Kidney epithelial cell (primary cell): ENCODE measurements around the gene SUPT20HL2. TPM values are rescaled to one million over a fixed set of nuclear protein-coding genes. Genes with fewer than 3 reads are reported as not detected.

Source experiments
- DNase-seq: peaks from one replicate; pipeline ENCODE4 v3.0.0-alpha.2; 2010; ENCODE audit warnings: low read depth
- H3K27me3 ChIP-seq: 2 replicates; pipeline ENCODE4 v1.6.0; 2011; ENCODE audit warnings: low read length; ENCODE audit not compliant: control insufficient read depth, insufficient read depth
- H3K36me3 ChIP-seq: 2 replicates; pipeline ENCODE4 v1.5.1; 2011; ENCODE audit warnings: low read length; ENCODE audit not compliant: control insufficient read depth, insufficient read depth
- H3K4me3 ChIP-seq: 2 replicates; pipeline ENCODE4 v1.5.1; 2011; ENCODE audit warnings: low read depth, mild to moderate bottlenecking, control low read depth, low read length
- CTCF ChIP-seq: IDR thresholded peaks from 2 replicates; pipeline ENCODE4 v1.5.1; 2011; ENCODE audit warnings: mild to moderate bottlenecking, moderate library complexity, low read length, control low read depth, inconsistent platforms; ENCODE audit not compliant: insufficient read depth, poor library complexity, severe bottlenecking
- total RNA-seq: library from RNA; depleted of rRNA; stranded (reverse); fragments of >200 nt; gene quantifications from 2 replicates; pipeline ENCODE4 v1.2.3, GENCODE V29; 2015

SUPT20HL2 gene
- total RNA-seq, 1 donor from 2014 or later, result not detected

- Histone ChIP-seq H3K36me3 (no peaks in the 10 kb centered on the region), H3K27me3 (no peaks in the 10 kb centered on the region), H3K4me3 (no peak overlapping the region)
- no peak for DNase-seq
- no peak for TF ChIP-seq CTCF
These were observed 12.1 kb downstream of the SUPT20HL2 start for GRCh38 chrX:24301806-24302205.

GRCh38 chrX:24301060-24301459 lies 12.8 kb downstream of the SUPT20HL2 start:
- H3K4me3 ChIP-seq, result no peak overlapping the region
- no peaks in the 10 kb centered on the region for H3K36me3 ChIP-seq
- DNase-seq, result no peak
- TF ChIP-seq CTCF, result no peak
- H3K27me3 ChIP-seq, result no peaks in the 10 kb centered on the region

- no peak for DNase-seq
- H3K27me3 ChIP-seq, result no peaks in the 10 kb centered on the region
- H3K4me3 ChIP-seq, result no peak overlapping the region
- H3K36me3 ChIP-seq, result no peaks in the 10 kb centered on the region
- no peak for TF ChIP-seq CTCF
These were observed 15.7 kb downstream of the SUPT20HL2 start for GRCh38 chrX:24298191-24298590.

GRCh38 chrX:24294619-24295018 lies 19.2 kb downstream of the SUPT20HL2 start:
- H3K4me3 ChIP-seq, result no peak overlapping the region
- no peaks in the 10 kb centered on the region for H3K36me3 ChIP-seq
- H3K27me3 ChIP-seq, result no peaks in the 10 kb centered on the region
- no peak for DNase-seq
- TF ChIP-seq CTCF, result no peak

- H3K27me3 ChIP-seq, result no peaks in the 10 kb centered on the region
- no peak overlapping the region for H3K4me3 ChIP-seq
- TF ChIP-seq CTCF, result no peak
- no peaks in the 10 kb centered on the region for H3K36me3 ChIP-seq
- DNase-seq, result no peak
These were observed 20.5 kb downstream of the SUPT20HL2 start for GRCh38 chrX:24293412-24293811.

- Histone ChIP-seq H3K36me3 (no peaks in the 10 kb centered on the region), H3K27me3 (no peaks in the 10 kb centered on the region), H3K4me3 (no peak overlapping the region)
- DNase-seq, result no peak
- no peak for TF ChIP-seq CTCF
These were observed 21.5 kb downstream of the SUPT20HL2 start for GRCh38 chrX:24292353-24292752.
